Ectodermal cell (in vitro differentiated cells): ENCODE data around the gene PCP4.

Experiments
- H3K27ac ChIP-seq: 2 replicates; pipeline ENCODE4 v1.7.0; 2013; ENCODE audit warnings: mild to moderate bottlenecking, low read depth, low read length; ENCODE audit not compliant: insufficient read depth, poor library complexity, severe bottlenecking
- H3K27me3 ChIP-seq: 2 replicates; pipeline ENCODE4 v1.7.0; 2013; ENCODE audit warnings: mild to moderate bottlenecking, low read length; ENCODE audit not compliant: insufficient read depth, control insufficient read depth, poor library complexity, severe bottlenecking
- H3K36me3 ChIP-seq: one replicate; pipeline ENCODE4 v1.7.0; 2013; ENCODE audit warnings: low read length; ENCODE audit not compliant: control insufficient read depth, insufficient read depth
- H3K4me1 ChIP-seq: one replicate; pipeline ENCODE4 v1.7.0; 2013; ENCODE audit warnings: low read length; ENCODE audit not compliant: control insufficient read depth, insufficient read depth
- H3K4me3 ChIP-seq: 2 replicates; pipeline ENCODE4 v1.7.0; 2013; ENCODE audit warnings: low read depth, low read length, control low read depth; ENCODE audit not compliant: insufficient read depth
- H3K9me3 ChIP-seq: 2 replicates; pipeline ENCODE4 v1.7.0; 2013; ENCODE audit warnings: mild to moderate bottlenecking, low read length, moderate library complexity; ENCODE audit not compliant: control insufficient read depth
- WGBS, 2 experiments: methylation state at CpG; one replicate each; pipeline ENCODE4 v1.1.7; 2013; ENCODE audit warnings: missing lambda C conversion rate in 2 of 2; 5-methylcytosine and 5-hydroxymethylcytosine counted together

The PCP4 gene

DNA sequence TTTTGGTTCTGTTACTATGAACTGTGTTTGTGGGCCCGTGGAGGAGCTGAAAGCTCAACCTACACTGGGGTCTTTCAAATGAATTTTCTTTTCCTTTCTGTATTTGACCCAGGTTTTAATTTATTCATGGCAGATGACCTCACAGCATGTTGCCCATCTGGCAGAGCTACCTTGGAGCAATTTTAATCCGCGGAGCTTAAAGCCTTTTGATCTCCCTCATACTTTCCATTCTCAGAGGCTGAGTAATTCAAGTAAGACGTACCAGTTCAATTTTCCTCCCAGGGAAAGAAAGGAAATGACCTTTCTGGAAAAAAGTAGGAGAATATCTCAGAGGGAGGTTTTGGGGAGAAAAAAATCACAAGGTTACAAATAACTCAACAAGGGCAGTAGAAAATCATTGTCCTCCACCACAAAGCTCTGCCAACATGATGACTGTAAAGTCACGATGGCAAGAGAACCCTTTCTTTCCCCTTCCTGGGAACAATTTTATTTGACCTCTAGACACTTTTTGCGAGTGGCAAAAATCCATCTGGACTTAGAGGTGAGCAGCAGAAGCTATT lies 21.6 kb upstream of the PCP4 start:
- H3K36me3 ChIP-seq, result no peaks in the 10 kb centered on the region
- H3K4me3 ChIP-seq, result no peak overlapping the region
- no peak overlapping the region for H3K27ac ChIP-seq
- WGBS, 2 experiments, result 81 to 84% methylated on average over 5 to 6 of the region's 6 CpGs
- H3K27me3 ChIP-seq, result no peaks in the 10 kb centered on the region
- H3K4me1 ChIP-seq, result peaks cover 3% of the 10 kb centered on the region
- H3K9me3 ChIP-seq, result no peaks in the 10 kb centered on the region

DNA sequence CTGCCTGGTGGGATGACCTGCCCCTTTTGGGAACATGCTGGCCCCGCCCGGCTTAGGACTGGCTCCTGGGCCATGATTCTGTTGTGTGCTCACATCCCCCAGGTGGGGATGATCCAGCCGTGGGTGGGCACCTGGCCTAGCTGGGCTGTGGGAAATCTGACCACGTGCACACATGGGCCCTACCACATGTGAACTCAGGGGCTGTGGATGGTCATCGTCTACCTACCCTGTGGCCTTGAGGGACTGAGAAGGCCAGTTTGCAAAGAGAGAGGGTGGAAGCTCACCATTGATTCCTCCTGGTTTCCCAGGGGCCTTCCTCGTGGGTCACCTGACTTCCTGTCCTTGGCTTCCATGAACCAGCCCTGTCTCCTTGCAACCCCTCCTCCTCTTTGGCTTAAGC lies 19.4 kb upstream of the PCP4 start:
- Histone ChIP-seq H3K4me3 (no peak overlapping the region), H3K9me3 (no peaks in the 10 kb centered on the region), H3K36me3 (no peaks in the 10 kb centered on the region), H3K27me3 (no peaks in the 10 kb centered on the region), H3K27ac (no peak overlapping the region), H3K4me1 (peaks cover 6% of the 10 kb centered on the region)
- 91 to 93% methylated on average over 6 of the region's 6 CpGs for WGBS, 2 experiments

DNA sequence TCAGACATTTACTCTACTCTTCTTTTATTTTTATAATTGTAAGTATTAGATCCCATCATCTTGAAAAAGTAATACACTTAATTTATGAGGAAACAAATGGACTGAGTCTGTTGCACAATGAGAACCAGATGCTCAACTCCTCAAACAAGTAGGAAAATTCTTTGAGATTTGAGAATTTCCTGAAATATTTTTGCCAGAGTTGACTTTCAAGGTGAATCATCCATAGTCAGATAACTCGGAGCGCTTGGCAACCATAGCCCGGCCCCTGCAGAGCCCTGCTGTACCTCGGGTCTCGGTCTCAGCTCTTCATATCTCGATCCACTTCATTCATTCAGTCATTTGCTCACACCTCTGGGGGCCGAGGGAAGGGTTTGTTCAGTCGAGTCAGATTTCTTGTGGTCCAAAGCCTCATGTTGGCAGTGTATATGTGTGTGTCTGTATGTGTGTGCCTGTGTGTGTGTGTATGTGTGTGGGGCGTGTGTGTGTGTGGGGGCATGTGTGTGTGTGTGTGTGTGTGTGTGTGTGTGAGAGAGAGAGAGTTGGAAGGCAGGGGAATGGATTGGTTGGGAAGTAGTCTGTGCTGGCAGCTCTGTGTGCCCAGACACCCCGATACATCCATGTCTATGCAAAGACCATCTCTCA lies 18.1 kb upstream of the PCP4 start:
- Histone ChIP-seq H3K9me3 (no peaks in the 10 kb centered on the region), H3K4me1 (peaks cover 6% of the 10 kb centered on the region), H3K36me3 (no peaks in the 10 kb centered on the region), H3K27me3 (no peaks in the 10 kb centered on the region), H3K4me3 (no peak overlapping the region), H3K27ac (no peak overlapping the region)
- 95 to 96% methylated on average over 10 of the region's 10 CpGs for WGBS, 2 experiments

DNA sequence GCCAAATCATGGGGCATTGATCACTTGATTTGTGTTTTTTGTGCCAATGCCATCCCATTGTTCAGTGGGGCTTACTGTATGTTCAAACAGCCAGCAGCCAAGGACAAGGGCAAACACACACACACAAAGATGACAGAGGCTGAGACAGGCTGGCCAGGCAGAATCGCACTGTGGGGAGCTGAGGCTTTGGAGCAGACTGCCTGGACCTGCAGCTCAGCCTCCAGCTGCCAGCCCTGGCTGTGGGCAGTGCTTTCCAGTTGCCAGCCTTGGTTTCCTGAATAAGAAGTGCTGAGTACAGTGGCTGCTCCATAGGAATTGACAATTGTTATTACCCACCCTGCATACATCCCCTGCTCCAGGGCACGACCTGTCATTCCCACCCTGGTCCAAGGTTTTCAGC lies 16.9 kb upstream of the PCP4 start:
- Histone ChIP-seq H3K4me1 (peaks cover 6% of the 10 kb centered on the region), H3K27me3 (no peaks in the 10 kb centered on the region), H3K4me3 (no peak overlapping the region), H3K36me3 (no peaks in the 10 kb centered on the region), H3K9me3 (no peaks in the 10 kb centered on the region), H3K27ac (no peak overlapping the region)
- whole genome bisulfite sequencing, 2 experiments, result 87% methylated on average over 2 of the region's 2 CpGs

DNA sequence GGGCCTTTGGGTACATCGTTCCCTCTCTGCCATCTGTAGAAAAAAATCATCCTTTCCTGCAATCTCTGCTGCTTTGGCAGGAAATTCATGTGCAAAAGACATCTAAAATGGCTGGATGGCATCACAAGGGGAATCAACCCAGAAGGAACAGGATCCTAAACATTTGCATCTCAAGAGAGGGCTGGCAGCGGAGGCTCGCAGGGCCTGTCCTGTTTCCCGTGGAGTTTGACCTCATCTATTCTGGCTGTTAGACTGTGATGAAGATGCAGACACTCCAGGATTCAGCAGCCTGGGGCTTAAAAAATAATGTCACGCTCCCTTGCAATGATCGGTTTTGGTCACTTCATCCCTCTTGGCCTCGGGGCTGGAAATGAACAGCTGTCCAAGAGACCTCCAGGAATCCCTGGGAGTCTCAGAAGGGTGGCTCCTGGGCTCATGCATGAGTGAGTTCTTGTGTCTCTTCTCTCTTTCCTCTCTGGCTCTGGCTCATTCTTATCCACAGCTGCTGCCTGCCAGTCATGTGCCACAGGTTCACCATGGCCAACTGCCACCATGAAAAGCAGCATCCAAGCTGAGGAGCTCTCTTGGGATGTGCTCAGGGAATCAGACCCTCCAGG lies 16.1 kb upstream of the PCP4 start:
- no peaks in the 10 kb centered on the region for H3K36me3 ChIP-seq
- H3K4me3 ChIP-seq, result no peak overlapping the region
- WGBS, 2 experiments, result 81 to 86% methylated on average over 7 of the region's 7 CpGs
- H3K27me3 ChIP-seq, result no peaks in the 10 kb centered on the region
- H3K9me3 ChIP-seq, result no peaks in the 10 kb centered on the region
- H3K4me1 ChIP-seq, result peaks cover 6% of the 10 kb centered on the region
- H3K27ac ChIP-seq, result no peak overlapping the region

DNA sequence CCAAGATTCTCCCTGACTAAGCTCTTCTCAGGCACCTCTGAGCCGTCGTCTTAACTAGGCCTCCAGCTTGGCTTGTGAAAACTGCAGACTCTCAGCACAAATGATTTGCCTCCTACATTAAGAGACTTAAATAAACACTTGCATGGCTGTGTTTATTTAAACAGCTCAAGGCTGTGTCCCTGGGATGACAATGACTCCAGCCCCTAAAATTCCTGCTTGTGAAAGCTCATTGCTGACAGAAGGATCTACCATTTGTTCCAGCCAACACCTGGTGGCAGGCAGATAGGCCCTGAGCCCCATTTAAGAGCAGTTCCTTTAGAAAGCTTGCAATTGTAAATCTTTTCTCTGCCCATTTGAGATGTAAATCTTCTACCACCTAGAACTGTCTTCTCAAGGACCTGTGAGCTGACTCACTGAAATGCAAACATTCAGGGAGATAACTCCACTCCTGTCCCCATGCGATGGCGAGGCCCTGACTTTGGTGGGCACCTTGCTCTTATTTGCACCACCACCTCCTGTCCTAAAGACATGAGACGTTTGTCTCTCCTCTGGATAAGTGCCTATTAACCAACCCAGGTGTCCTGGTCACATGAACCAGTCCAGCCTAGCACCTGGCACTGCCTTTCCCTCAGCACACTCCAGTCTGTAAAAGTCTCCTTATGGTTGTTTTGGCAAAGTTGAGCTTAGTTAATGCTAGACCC lies 15.1 kb upstream of the PCP4 start:
- no peaks in the 10 kb centered on the region for H3K36me3 ChIP-seq
- no peak overlapping the region for H3K27ac ChIP-seq
- H3K27me3 ChIP-seq, result no peaks in the 10 kb centered on the region
- no peaks in the 10 kb centered on the region for H3K9me3 ChIP-seq
- peaks cover 6% of the 10 kb centered on the region for H3K4me1 ChIP-seq
- WGBS, 2 experiments, result 87 to 89% methylated on average over 5 of the region's 5 CpGs
- H3K4me3 ChIP-seq, result no peak overlapping the region

DNA sequence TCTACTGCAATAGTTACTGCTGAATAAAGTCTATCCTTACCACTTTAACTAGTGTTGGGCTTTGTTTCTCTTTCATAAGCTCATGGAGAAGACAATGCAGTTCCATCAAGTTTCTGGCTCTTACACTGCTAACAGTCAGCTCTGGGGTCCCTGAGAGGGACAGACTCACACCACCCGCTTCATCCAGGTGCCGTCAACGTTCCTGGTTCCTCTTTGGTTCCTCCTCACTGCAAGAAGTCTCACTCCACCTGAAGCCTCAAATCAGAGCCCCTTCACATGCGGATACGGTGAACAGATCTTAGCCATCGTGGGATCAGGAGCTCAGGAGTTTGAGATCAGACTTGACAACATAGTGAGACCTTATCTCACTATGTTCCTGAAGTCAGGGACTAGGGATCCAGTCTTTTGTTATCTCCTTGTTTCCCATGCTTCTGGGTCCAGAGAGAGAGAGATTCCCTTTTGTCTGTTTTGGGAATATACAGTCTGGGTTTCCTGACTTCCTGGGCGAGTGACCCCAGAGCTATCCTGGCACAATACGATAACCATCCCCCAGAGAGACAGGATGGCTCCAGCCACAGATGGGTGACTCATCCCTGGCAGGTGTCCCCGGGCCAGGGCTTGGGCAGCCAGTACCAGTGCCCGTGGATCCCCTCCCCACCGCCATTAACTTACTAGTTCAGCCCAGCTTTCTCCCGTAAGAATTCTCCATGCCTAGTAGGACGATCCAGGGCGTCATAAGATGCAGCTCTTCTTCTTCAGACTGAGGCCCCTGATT lies 14.3 kb upstream of the PCP4 start:
- 91% methylated on average over 14 of the region's 14 CpGs for WGBS, 2 experiments
- no peak overlapping the region for H3K4me3 ChIP-seq
- no peaks in the 10 kb centered on the region for H3K36me3 ChIP-seq
- no peaks in the 10 kb centered on the region for H3K9me3 ChIP-seq
- H3K27ac ChIP-seq, result no peak overlapping the region
- no peaks in the 10 kb centered on the region for H3K27me3 ChIP-seq
- peaks cover 6% of the 10 kb centered on the region for H3K4me1 ChIP-seq

DNA sequence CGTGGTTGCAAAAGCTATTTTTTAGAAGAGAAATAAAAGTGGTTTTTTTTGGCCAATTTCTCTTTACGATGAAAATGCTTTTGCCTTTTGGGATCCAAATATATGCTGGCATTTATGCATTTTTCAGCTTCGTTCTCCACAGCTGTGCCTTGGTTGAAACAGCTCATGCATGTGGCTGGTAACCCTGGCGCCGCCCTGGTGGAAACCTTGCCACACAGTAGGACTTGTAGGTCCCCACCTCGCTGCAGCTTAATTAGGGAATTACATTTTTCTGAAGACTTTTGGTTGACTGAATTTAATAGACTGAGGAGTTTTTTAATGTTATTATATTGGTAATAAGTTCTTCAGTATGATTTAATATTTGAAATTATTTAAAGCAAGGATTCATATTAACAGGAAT lies 12.7 kb upstream of the PCP4 start:
- Histone ChIP-seq H3K36me3 (no peaks in the 10 kb centered on the region), H3K27ac (no peak overlapping the region), H3K4me1 (peaks cover 6% of the 10 kb centered on the region), H3K9me3 (no peaks in the 10 kb centered on the region), H3K4me3 (no peak overlapping the region), H3K27me3 (no peaks in the 10 kb centered on the region)
- 95 to 96% methylated on average over 6 of the region's 6 CpGs for WGBS, 2 experiments

DNA sequence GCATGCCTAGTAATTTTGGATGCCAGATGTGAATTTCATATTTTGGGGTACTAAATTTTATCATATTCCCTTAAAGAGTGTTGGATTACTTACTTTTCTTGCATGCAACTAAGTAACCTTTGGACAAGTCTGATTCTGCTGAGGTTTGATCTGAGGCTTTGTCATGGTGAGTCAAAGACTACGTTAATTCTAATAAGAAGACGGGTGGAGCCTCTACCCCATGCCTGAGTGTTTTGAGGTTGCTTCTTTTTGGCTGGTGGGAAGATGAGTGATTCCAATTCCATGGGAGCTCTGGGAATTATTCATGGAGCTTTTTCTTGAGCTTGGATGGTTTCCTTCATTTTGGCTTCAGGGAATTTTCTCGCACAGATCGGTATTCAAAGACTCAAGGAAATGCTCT lies 11.6 kb upstream of the PCP4 start:
- Histone ChIP-seq H3K4me3 (no peak overlapping the region), H3K4me1 (peaks cover 6% of the 10 kb centered on the region), H3K27me3 (no peaks in the 10 kb centered on the region), H3K27ac (no peak overlapping the region), H3K36me3 (no peaks in the 10 kb centered on the region), H3K9me3 (no peaks in the 10 kb centered on the region)
- 95 to 97% methylated on average over 4 of the region's 4 CpGs for WGBS, 2 experiments

DNA sequence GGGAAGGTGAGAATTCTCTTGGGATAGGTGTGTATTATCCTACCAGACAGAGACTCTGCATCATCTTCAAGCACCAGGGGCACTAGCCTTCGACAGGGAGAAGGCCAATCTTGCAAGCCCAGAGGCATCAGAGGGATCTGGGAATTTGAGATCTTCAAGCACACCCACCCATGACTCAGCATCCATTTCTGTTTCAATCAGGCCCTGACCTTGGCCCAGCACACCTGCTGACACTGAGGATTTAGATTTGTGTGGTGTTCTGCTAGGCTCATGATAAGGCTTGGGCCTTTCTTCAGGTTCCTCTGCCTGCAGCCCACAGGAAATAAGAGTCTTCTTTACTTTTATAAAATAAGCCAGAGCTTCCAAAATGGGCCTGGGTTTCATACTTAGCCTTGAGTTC lies 6.6 kb upstream of the PCP4 start:
- Histone ChIP-seq H3K27ac (no peak overlapping the region), H3K4me3 (no peak overlapping the region), H3K27me3 (no peaks in the 10 kb centered on the region), H3K9me3 (no peaks in the 10 kb centered on the region), H3K4me1 (no peaks in the 10 kb centered on the region), H3K36me3 (no peaks in the 10 kb centered on the region)
- 88 to 94% methylated on average over 1 of the region's 1 CpG for WGBS, 2 experiments
